DMS 273 (cell line): Measurements from ENCODE around the gene AGFG2.
"Not testable (repeated sequence)": the region's sequence is repeated elsewhere in the genome, so short reads cannot be mapped to it uniquely, and the experiment has no call there.

Experiments used
- DNase-seq: peaks from one replicate; lab custom pipeline; 2025; ENCODE audit not compliant: unreplicated experiment; lab: John Stamatoyannopoulos, UW

The AGFG2 gene

DNA sequence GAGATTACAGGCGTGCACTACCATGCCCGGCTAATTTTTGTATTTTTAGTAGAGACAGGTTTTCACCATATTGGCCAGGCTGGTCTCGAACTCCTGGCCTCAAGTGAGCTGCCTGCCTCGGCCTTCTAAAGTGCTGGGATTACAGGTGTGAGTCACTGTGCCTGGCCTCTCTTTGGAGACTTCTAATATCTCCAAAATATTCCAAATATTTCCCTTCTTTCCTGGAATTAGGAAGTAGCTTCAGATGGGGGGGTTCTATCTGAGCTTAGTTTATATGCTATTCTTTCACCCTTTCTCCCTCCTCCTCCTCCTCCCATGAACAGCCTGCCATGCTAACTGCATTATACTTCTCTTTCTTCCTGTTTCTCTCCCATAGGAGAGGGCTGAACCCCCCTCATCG is 9.4 kb downstream of the AGFG2 start:
- DNase-seq = not testable (repeated sequence)

- DNase-seq = no peak
These were observed 13.5 kb downstream of the AGFG2 start for GRCh38 chr7:100552532-100552931.

DNA sequence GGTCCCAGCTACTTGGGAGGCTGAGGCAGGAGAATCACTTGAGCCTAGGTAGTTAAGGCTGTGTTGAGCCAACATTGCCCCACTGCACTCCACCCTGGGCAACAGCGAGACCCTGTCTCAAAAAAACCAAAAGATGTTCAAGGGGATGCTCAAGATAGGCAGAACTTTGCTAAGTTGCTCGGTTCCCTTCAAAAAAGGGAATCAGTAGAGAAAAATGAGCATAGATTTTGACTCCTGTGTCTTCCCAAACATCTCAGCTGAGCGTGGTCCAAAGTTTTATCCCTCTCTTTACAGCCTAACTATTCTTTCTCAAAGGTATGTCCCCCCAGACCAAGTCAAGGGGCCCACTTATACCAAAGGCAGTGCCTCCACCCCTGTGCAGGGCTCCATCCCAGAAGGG is 14.0 kb downstream of the AGFG2 start:
- no peak for DNase-seq

DNA sequence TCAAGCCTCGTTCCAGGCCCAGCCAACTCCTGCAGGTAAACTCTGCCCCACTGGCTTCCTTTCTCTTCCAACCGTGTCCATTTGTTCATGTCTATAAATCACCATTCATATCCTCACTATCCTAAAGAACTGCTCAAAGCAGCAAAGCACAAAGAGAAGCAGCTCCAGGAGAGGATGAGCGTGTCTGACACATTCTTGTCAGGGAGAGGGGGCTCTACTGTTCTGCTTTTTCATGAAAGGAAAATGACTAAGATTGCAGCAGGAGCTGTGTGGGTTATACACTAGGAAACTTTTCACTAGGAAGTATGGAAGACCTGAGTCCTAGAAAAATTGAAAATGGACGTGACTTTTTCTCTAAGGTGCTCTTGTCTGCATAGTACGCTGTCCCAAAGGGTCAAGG is 16.7 kb downstream of the AGFG2 start:
- no peak for DNase-seq

DNA sequence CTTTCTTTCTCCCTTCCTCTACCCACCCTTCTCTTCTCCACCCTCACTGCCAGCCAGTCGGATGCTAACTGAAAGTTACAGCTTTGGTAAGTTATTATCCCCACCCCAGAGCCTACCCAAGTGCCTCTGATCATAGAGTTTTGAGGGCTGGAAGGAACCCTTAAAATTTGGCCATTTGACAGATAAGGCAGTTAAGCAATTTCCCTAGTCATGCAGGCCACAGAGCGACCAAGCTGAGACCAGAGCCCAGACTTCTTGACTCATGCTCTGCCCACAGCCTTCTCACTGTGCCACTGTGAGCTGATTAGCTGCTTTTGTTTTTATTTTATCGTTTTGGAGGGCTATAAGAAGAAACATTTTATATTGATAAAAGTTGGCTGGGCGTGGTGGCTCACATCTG is 17.5 kb downstream of the AGFG2 start:
- no peak for DNase-seq

- DNase-seq = no peak
These were observed 20.1 kb downstream of the AGFG2 start for GRCh38 chr7:100559127-100559526.

DNA sequence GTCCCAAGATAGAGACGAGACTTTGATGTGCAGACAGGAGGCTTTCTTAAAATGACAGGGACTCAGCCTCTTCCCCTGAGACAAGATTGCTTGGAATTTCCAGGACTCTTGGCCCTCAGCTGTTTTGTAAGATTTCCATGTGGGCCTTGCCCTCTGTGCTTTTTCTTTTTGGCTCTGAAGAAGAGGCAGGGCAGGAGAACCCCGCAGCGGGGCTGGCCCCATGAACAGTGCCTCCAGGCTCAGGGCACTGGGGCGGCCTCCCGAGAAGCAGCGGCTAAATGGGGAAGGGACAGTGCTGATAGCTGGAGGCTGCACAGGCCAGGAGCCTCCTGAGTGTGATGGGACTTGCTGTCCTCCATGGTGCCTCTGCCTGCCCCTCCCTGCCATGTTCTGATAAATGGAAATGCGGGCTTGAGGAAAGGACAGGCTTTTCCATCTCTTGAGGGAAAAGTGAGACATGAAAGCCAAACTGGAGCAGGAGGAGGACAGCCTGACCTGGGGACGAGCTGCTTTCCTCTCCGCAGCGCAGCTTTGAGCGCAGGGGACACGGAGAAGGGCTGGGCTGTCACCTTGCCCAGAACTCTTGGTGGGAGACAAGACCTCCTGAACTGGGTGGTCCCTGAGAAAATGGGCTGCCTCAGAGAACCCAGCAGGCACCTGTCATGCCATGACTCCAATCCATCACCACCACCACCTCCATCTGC is 22.6 kb downstream of the AGFG2 start:
- DNase-seq = no peak

DNA sequence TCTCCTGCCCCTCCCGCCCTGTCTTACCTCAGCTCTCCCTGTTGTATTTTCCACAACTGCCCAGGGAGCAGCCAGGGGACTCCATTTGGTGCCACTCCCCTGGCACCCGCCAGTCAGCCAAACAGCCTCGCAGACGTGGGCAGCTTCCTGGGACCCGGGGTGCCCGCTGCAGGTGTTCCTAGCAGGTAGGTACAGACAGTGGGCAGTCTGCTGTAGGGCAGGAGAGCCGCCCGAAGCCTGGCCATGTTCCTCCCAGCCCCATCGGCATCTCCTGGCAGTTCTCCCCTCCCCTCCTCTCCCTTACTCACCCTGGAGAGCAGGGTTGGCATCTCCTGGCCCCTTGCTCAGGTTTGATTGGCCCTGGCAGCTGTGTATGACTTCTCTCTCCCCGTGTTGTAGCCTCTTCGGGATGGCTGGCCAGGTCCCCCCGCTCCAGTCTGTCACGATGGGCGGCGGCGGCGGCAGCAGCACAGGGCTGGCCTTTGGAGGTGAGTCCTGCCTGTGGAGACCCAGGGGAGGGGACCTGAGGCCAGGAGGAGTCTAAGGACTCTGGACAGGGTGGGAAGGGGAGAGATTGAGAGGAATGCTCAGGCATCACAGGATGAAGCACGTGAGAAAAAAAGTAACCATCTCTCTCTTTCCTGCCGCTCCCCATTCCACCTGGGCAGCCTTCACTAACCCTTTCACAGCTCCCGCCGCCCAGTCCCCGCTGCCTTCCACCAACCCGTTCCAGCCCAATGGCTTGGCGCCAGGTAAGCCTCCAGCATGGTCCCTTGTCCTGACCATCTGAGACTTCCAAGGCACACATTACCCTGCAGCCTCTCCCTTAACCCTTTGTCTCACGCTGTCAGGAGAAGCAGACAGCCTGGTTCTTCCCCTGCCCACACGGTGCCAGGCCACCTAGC is 23.4 kb downstream of the AGFG2 start:
- DNase-seq = no peak

DNA sequence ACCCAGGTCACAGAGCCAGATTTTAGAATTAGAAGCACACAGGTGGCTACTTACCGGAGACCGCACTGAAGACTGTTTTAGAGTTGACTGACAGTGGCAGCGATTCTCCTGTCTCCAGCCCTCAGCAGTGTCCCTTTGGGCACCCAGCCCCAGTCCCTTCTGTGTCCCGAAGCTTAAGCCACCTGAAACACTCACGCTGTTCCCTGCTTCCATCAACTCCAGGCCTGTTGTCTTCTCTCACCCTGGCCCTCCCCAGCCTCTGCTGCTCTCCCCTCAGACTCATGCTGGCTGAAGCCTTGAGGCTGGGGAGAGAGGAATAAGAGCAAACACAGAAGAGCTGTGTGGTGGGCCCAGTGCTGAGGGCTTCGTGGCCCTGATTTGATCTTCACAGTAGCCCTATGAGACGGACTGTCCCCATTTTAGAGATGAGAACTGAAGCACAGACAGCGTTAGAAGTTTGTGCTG is 24.1 kb downstream of the AGFG2 start:
- no peak for DNase-seq

DNA sequence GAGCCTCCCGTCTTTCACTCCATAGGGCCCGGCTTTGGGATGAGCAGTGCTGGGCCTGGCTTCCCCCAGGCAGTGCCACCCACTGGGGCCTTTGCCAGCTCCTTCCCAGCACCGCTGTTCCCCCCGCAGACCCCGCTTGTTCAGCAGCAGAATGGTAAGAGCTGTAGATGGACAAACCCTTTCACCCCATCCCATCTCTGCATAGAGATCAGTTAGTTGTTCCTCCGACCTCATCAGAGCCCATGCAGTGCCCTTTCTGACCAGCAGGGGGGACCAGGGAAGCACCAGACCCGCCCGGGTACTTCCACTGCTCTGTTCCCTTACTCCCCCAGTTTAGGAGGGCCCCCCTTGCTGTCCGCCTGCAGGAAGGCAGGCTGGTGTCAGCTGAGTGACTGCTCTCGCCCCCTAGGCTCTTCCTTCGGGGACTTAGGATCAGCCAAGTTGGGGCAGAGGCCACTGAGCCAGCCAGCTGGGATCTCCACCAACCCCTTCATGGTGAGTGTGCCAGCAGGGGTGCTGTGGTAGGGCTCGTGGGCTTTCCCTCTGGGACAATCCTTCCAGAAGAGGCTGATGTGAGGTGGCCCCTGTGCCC is 24.9 kb downstream of the AGFG2 start:
- peak; percentile 91 for DNase-seq

DNA sequence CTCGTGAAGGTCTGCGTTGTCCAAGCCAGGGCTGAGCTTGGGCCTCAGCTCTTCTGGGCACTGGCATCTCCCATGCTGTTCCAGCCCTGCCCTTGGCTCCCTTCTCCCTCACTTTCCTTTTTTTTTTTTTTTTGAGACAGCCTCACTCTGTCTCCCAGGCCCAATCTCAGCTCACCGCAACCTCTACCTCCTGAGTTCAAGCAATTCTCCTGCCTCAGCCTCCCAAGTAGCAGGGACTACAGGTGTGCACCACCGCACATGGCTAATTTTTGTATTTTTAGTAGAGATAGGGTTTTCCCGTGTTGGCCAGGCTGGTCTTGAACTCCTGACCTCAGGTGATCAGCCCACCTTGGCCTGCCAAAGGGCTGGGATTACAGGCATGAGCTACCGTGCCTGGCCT is 25.4 kb downstream of the AGFG2 start:
- not testable (repeated sequence) for DNase-seq

DNA sequence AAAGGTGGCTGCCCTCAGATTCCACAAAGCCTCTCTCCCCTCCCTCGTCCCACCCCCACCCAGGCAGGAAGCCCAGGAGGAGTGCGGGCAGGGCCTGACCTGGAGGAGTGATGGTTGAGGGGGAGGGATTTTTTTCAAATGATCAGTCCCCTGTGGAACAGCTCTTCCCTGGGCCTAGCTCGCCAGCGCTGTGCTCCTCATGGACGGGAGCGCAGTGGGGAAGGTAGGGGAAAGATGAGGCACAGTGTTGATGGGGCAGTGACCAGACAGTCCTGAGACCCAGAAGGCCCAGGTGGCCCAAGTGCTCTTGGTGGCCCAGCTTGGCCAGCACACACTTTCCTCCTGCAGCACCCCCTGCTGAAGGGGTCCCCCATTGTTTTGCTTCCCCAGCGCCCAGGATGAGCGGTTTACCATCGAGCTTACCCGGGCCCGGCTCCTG is 26.1 kb downstream of the AGFG2 start:
- no peak for DNase-seq

DNA sequence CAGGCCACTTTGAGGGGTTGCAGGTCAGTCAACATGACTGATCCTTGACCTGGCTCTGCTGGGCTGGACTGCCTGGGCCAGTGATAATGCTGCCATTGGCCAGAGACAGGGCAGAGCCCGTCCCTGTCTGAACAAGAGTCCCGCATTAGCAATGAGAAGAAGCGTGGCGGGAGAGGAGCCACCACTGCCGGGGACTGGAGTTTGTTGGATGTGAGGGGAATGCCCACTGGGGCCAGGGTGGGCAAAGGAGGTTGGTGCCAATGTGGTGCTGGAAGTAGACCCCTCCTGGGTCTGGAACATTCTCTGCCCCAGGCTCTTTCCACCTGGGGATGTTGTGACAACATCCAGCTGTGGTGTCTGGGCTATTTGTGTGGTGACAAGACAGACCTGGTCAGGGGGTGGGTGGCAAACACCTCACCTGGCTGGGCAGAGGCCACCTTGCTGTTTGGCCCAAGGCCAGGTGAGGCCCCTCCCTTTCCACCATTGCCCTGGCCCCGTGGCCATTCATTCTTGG is 27.1 kb downstream of the AGFG2 start:
- no peak for DNase-seq

- no peak for DNase-seq
These were observed 28.2 kb downstream of the AGFG2 start for GRCh38 chr7:100567031-100567730.

GRCh38 chr7:100567751-100568175 is 28.8 kb downstream of the AGFG2 start:
- peak; percentile 43 for DNase-seq

- no peak for DNase-seq
These were observed 29.3 kb downstream of the AGFG2 start for GRCh38 chr7:100568176-100568895.

DNA sequence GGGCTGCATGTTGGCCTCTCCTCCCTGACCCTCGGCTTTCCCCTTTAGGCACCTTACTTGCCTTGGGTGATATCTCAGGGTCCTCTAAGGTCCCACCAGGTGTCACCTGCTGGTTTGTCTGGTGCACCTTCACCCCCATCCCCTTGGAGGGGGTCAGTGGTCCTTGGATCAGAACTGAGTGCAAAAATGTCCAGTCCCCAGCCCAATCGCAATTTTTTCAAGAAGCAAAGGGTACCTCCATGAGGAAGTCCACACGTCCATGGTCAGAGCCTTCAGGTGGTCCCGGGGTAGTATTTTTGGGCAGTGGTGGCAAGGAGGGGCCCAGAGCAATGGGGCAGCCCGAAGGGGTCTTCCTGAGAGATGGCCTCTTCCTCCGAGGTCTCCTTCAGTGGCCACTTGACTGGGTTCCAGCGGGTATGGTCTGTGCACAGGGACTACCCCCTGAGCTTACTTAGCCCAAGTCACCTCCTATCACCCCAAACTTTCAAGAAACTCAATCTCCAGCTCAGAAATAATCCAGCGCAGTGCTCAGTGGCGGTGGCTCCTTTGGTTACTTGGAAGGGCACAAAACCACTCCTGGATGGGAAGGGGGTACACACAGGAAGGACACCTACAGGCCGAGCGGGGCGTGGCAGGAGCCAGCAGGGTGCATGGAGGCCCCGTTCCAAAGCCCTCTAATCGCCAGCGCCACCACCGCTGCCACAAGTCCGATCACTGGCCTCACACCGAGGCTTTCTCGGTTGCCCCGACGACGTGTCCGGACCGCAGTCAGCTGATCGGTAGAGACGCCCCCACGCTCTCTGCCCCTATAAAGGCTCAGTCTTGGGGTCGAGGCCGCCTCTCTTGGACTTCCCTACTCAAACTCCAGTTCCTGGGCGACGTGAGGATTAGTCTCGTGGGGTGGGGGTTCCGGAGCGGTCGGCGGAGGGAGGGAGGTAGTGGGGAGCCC is 30.2 kb downstream of the AGFG2 start:
- DNase-seq = peak; percentile 86

DNA sequence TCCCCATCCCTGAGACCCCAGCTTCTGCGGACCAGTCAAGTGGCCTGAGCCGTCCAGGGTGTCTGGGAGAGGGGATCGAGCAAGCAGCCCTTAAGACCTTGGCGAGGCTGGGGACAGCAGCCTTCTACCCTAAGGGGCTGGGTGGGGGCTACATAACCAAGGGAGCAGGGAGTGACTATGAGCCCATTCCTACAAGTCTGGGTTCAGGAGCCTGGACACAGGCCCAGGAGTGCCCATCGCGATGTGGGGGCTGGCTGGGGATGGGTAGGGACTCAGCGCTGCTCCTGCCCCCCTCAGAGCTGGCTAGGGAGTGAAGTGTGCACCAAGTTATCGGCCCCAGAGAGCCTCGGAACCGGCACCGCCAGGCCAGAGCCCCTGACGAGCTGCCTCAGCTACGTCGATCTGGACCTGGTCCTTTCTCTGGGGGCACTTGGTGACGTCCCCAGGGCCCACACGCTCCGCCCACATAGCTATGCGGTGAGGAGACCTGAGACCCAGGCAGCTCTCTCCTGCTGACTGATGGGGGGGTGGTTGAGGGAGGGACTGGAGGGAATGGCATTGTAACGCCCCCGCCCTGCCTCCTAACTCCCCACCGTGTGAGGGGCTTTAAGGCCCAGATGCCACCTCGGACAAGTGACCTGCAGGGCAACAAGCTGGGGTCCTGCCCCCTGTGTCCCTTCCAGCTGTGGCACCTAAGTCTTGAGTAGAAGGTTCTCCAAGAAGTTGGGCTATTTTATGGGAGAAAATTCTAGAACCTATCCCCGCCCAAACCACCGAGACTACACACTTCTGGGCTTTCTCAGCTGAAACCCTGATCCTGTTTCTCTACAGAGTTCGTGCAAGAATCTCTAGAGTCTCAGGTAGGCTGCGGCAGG is 32.2 kb downstream of the AGFG2 start:
- peak; percentile 63 for DNase-seq
